Activated naive CD8-positive, alpha-beta T cell treated with anti-CD3 and anti-CD28 coated beads, Interleukin-2, amount 50 U/mL, for 24 hours (primary cell): Measurements from ENCODE around the gene BICDL1.

Experiments
- ATAC-seq: fragments of 150-1000 bp; cut with Tn5 transposase; one replicate; pipeline ENCODE4 v1.10.0; 2021
- DNase-seq: peaks from one replicate; pipeline ENCODE4 v3.0.0; 2021
- H3K27ac Mint-ChIP-seq: one replicate; pipeline ENCODE4 v1.8.0; 2021; ENCODE audit warnings: mild to moderate bottlenecking, mixed read lengths
- H3K27me3 Mint-ChIP-seq: one replicate; pipeline ENCODE4 v1.8.0; 2021; ENCODE audit warnings: mixed read lengths
- H3K36me3 Mint-ChIP-seq: one replicate; pipeline ENCODE4 v1.8.0; 2021; ENCODE audit warnings: low read depth, mixed read lengths
- H3K4me1 Mint-ChIP-seq: one replicate; pipeline ENCODE4 v1.8.0; 2021; ENCODE audit warnings: mixed read lengths
- H3K4me3 Mint-ChIP-seq: one replicate; pipeline ENCODE4 v1.8.0; 2021; ENCODE audit warnings: mild to moderate bottlenecking, moderate library complexity, mixed read lengths
- H3K9me3 Mint-ChIP-seq: one replicate; pipeline ENCODE4 v1.8.0; 2021; ENCODE audit warnings: mixed read lengths

Gene BICDL1

GRCh38 chr12:120054293-120054692, 65.3 kb downstream of the BICDL1 start:
- Mint-ChIP-seq H3K27me3 (no peaks in the 10 kb centered on the region), H3K9me3 (no peaks in the 10 kb centered on the region), H3K4me3 (no peak overlapping the region), H3K4me1 (peaks cover 11% of the 10 kb centered on the region), H3K27ac (no peak overlapping the region), H3K36me3 (peaks cover 33% of the 10 kb centered on the region)
- ATAC-seq (no peak), DNase-seq (no peak)

- Mint-ChIP-seq H3K4me3 (no peak overlapping the region), H3K36me3 (peaks cover 30% of the 10 kb centered on the region), H3K27me3 (no peaks in the 10 kb centered on the region), H3K4me1 (peaks cover 17% of the 10 kb centered on the region), H3K27ac (peak overlapping the region; percentile 21), H3K9me3 (no peaks in the 10 kb centered on the region)
- DNase-seq: no peak
- ATAC-seq: no peak
Observed at GRCh38 chr12:120055231-120056000, 66.4 kb downstream of the BICDL1 start.

GRCh38 chr12:120056739-120057138, 67.7 kb downstream of the BICDL1 start:
- H3K36me3 Mint-ChIP-seq: peaks cover 35% of the 10 kb centered on the region
- peaks cover 18% of the 10 kb centered on the region for H3K4me1 Mint-ChIP-seq
- DNase-seq (no peak), ATAC-seq (no peak)
- H3K27ac Mint-ChIP-seq: no peak overlapping the region
- no peaks in the 10 kb centered on the region for H3K9me3 Mint-ChIP-seq
- H3K4me3 Mint-ChIP-seq: no peak overlapping the region
- H3K27me3 Mint-ChIP-seq: no peaks in the 10 kb centered on the region

- Mint-ChIP-seq H3K9me3 (no peaks in the 10 kb centered on the region), H3K4me1 (peaks cover 23% of the 10 kb centered on the region), H3K27me3 (no peaks in the 10 kb centered on the region), H3K36me3 (peaks cover 39% of the 10 kb centered on the region), H3K27ac (no peak overlapping the region), H3K4me3 (no peak overlapping the region)
- DNase-seq (no peak), ATAC-seq (no peak)
Observed at GRCh38 chr12:120060196-120060595, 71.2 kb downstream of the BICDL1 start.

- Mint-ChIP-seq H3K4me1 (peaks cover 22% of the 10 kb centered on the region), H3K27me3 (no peaks in the 10 kb centered on the region), H3K4me3 (no peak overlapping the region), H3K36me3 (peaks cover 39% of the 10 kb centered on the region), H3K27ac (no peak overlapping the region), H3K9me3 (no peaks in the 10 kb centered on the region)
- DNase-seq: no peak
- no peak for ATAC-seq
Observed at GRCh38 chr12:120060717-120061116, 71.7 kb downstream of the BICDL1 start.

- no peaks in the 10 kb centered on the region for H3K27me3 Mint-ChIP-seq
- peaks cover 49% of the 10 kb centered on the region for H3K36me3 Mint-ChIP-seq
- ATAC-seq: no peak
- no peaks in the 10 kb centered on the region for H3K9me3 Mint-ChIP-seq
- no peak overlapping the region for H3K4me3 Mint-ChIP-seq
- no peak for DNase-seq
- peaks cover 20% of the 10 kb centered on the region for H3K4me1 Mint-ChIP-seq
- H3K27ac Mint-ChIP-seq: no peak overlapping the region
Observed at GRCh38 chr12:120061575-120062214, 72.7 kb downstream of the BICDL1 start.

GRCh38 chr12:120062976-120063579, 74.0 kb downstream of the BICDL1 start:
- Mint-ChIP-seq H3K9me3 (no peaks in the 10 kb centered on the region), H3K27me3 (no peaks in the 10 kb centered on the region), H3K27ac (peak overlapping the region; percentile 36), H3K4me3 (no peak overlapping the region), H3K4me1 (peaks cover 20% of the 10 kb centered on the region), H3K36me3 (peaks cover 54% of the 10 kb centered on the region)
- ATAC-seq: no peak
- DNase-seq: no peak

GRCh38 chr12:120064054-120064940, 75.3 kb downstream of the BICDL1 start:
- Mint-ChIP-seq H3K4me3 (no peak overlapping the region), H3K27me3 (no peaks in the 10 kb centered on the region), H3K9me3 (no peaks in the 10 kb centered on the region), H3K4me1 (peaks cover 20% of the 10 kb centered on the region), H3K36me3 (peaks cover 57% of the 10 kb centered on the region), H3K27ac (peak overlapping the region; percentile 26)
- no peak for ATAC-seq
- DNase-seq: no peak

- H3K4me1 Mint-ChIP-seq: peaks cover 13% of the 10 kb centered on the region
- no peaks in the 10 kb centered on the region for H3K9me3 Mint-ChIP-seq
- H3K27me3 Mint-ChIP-seq: no peaks in the 10 kb centered on the region
- H3K4me3 Mint-ChIP-seq: no peak overlapping the region
- H3K36me3 Mint-ChIP-seq: peaks cover 53% of the 10 kb centered on the region
- DNase-seq: no peak
- ATAC-seq: no peak
- H3K27ac Mint-ChIP-seq: no peak overlapping the region
Observed at GRCh38 chr12:120065472-120065871, 76.4 kb downstream of the BICDL1 start.

- no peaks in the 10 kb centered on the region for H3K27me3 Mint-ChIP-seq
- no peak overlapping the region for H3K4me3 Mint-ChIP-seq
- no peaks in the 10 kb centered on the region for H3K9me3 Mint-ChIP-seq
- no peak overlapping the region for H3K27ac Mint-ChIP-seq
- peaks cover 49% of the 10 kb centered on the region for H3K36me3 Mint-ChIP-seq
- peaks cover 10% of the 10 kb centered on the region for H3K4me1 Mint-ChIP-seq
- ATAC-seq: no peak
- no peak for DNase-seq
Observed at GRCh38 chr12:120066341-120066740, 77.3 kb downstream of the BICDL1 start.

GRCh38 chr12:120067084-120067869, 78.2 kb downstream of the BICDL1 start:
- Mint-ChIP-seq H3K27ac (no peak overlapping the region), H3K9me3 (no peaks in the 10 kb centered on the region), H3K36me3 (peaks cover 51% of the 10 kb centered on the region), H3K4me1 (peaks cover 10% of the 10 kb centered on the region), H3K27me3 (no peaks in the 10 kb centered on the region), H3K4me3 (no peak overlapping the region)
- DNase-seq (no peak), ATAC-seq (no peak)

GRCh38 chr12:120067901-120068300, 78.9 kb downstream of the BICDL1 start:
- no peak overlapping the region for H3K4me3 Mint-ChIP-seq
- H3K36me3 Mint-ChIP-seq: peaks cover 53% of the 10 kb centered on the region
- no peaks in the 10 kb centered on the region for H3K27me3 Mint-ChIP-seq
- DNase-seq (no peak), ATAC-seq (no peak)
- peaks cover 5% of the 10 kb centered on the region for H3K4me1 Mint-ChIP-seq
- H3K27ac Mint-ChIP-seq: no peak overlapping the region
- no peaks in the 10 kb centered on the region for H3K9me3 Mint-ChIP-seq

GRCh38 chr12:120069278-120069677, 80.2 kb downstream of the BICDL1 start:
- H3K36me3 Mint-ChIP-seq: peaks cover 53% of the 10 kb centered on the region
- H3K4me3 Mint-ChIP-seq: no peak overlapping the region
- H3K4me1 Mint-ChIP-seq: peaks cover 8% of the 10 kb centered on the region
- H3K27me3 Mint-ChIP-seq: no peaks in the 10 kb centered on the region
- no peaks in the 10 kb centered on the region for H3K9me3 Mint-ChIP-seq
- no peak for ATAC-seq
- no peak for DNase-seq
- H3K27ac Mint-ChIP-seq: no peak overlapping the region
